Heart left ventricle (tissue), 13 donors: ENCODE data around the gene MBD3.

Source experiments
- POLR2A ChIP-seq, 2 donors: fragments of 450-650 bp; IDR thresholded peaks; one replicate each; pipeline ENCODE4 v1.6.1; 2017; ENCODE audit warnings: antibody characterized with exemption in 2 of 2, mild to moderate bottlenecking in 2 of 2, moderate library complexity in 2 of 2
- TF ChIP-seq, protein P1 (sequence below), 12 donors: fragments of 200-600 bp; sonication (generic) in 4 of 12; IDR thresholded peaks; one replicate each; pipeline versions ENCODE4 v1.5.0 to v1.8.0; 2018 to 2022; ENCODE audit warnings: antibody characterized with exemption in 12 of 12, mild to moderate bottlenecking in 5 of 12
- donor health status: ischemic (EF 13 %, LVEDD 7.1; RV severe dilation, severe dysfunction).
- donor health status: DM: no; HTN: yes; CAD: no.
- donor health status: DM: no; HTN: no; CAD: no.
- donor health status: ischemic (EF 25% LVEDD 6.9; RV normal size, moderate dysfunction).
- donor health status: ischemic (EF 25% LVEDD 5.7; RV mildly dilated, moderate dysfunction).
- donor health status: ischemic (EF 35%, LVEDD 5.7; RV mildly dilated, moderate dysfunction).
- donor health status: nonischemic (EF 11% LVEDD 7.7; RV severe dilation, severe dysfunction).
- donor health status: DM: yes; HTN: yes; CAD: no.
- donor health status: PGD.
- donor health status: ischemic (EF 29% LVEDD 5.4; RV normal size, mild dysfunction).
- donor health status: nonischemic (EF 23%, LVEDD 6.1; RV moderate dilation, normal function).

DNA sequence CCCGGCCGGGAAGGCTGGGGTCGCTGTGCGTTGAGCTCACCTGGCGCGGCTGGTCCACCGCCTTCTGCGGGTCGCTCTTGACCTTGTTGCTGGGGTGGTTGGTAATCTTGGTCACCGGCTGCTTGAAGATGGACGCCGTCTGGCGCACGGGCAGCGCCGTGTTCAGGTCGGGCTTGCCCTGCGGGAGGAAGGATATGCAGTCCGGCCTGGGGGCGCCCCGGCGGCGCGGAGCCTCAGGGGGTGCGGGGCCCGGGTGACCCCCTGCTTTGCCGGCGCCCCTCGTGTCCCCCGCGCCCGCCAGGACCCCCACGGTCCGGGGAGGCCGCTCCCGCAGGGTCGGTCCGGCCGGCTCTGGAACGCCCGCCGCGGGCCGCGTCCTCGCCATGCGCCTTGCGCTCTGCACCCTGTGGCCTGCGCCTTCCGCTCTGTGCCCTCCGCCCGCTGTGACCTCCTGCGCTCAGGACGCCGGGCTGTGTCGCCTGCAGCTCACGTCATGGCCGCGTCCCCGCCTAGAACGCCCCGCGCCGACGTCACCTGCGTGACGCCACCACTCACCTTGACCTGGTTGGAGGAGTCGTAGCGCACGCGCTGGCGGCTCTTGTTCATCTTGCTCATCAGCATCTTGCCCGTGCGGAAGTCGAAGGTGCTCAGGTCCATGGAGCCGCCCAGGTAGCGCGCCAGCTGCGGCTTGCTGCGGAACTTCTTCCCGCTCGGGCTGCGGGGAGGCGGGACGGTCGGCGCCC lies 8.0 kb downstream of the MBD3 start:
- no peak for TF ChIP-seq POLR2A (IDR thresholded peaks at IDR 0.05)
- TF ChIP-seq, protein P1, sequence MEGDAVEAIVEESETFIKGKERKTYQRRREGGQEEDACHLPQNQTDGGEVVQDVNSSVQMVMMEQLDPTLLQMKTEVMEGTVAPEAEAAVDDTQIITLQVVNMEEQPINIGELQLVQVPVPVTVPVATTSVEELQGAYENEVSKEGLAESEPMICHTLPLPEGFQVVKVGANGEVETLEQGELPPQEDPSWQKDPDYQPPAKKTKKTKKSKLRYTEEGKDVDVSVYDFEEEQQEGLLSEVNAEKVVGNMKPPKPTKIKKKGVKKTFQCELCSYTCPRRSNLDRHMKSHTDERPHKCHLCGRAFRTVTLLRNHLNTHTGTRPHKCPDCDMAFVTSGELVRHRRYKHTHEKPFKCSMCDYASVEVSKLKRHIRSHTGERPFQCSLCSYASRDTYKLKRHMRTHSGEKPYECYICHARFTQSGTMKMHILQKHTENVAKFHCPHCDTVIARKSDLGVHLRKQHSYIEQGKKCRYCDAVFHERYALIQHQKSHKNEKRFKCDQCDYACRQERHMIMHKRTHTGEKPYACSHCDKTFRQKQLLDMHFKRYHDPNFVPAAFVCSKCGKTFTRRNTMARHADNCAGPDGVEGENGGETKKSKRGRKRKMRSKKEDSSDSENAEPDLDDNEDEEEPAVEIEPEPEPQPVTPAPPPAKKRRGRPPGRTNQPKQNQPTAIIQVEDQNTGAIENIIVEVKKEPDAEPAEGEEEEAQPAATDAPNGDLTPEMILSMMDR (IDR thresholded peaks at IDR 0.05) = no peak
